ENCODE measurements around the gene FREM1. TPM values are rescaled to one million over a fixed set of nuclear protein-coding genes. Genes with fewer than 3 reads are reported as not detected.

The FREM1 gene
- total and polyA plus RNA-seq, 2 of the 13 experiments (the other 11 are each of a cell fraction or from before 2014, with no cell fraction given) = 64.3 to 202 TPM

DNA sequence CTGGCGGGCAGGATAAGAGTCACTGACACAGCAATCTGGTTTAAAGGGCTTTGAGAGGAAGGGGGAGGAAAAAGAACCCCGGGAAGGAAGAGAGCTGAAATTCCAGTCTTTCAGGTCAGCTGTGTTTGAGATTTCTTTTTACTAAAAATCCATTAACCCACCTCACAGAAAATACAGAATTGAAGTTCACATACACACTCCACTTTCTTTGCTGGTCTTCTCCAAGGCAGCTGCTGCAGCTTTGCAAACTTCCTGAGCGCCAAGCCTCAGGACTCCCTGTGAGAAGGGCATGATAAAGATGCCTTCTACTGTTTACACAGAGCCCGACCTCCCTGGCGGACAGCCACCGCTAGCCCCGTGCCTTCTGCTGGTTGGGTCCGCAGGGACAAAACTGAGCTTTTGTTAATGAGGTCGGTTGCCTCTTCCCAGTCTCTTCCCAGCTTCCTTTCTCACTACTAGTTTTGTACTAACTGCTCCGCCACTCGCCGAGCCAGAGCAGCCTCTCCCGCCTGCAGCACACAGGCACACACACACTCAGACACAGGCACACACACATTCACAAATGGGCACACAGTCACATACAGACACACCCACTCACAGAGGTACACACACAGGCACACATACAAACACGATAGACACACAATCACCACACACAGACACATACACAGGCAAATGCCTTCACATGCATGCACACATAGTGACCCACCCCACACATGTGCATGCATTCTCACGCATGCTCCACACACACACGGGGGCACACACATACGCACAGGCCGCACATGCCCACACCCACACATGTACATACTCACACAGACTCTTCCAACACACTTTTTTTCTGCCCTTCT, at the start of gene FREM1 (continued):
- TF ChIP-seq, protein P1, sequence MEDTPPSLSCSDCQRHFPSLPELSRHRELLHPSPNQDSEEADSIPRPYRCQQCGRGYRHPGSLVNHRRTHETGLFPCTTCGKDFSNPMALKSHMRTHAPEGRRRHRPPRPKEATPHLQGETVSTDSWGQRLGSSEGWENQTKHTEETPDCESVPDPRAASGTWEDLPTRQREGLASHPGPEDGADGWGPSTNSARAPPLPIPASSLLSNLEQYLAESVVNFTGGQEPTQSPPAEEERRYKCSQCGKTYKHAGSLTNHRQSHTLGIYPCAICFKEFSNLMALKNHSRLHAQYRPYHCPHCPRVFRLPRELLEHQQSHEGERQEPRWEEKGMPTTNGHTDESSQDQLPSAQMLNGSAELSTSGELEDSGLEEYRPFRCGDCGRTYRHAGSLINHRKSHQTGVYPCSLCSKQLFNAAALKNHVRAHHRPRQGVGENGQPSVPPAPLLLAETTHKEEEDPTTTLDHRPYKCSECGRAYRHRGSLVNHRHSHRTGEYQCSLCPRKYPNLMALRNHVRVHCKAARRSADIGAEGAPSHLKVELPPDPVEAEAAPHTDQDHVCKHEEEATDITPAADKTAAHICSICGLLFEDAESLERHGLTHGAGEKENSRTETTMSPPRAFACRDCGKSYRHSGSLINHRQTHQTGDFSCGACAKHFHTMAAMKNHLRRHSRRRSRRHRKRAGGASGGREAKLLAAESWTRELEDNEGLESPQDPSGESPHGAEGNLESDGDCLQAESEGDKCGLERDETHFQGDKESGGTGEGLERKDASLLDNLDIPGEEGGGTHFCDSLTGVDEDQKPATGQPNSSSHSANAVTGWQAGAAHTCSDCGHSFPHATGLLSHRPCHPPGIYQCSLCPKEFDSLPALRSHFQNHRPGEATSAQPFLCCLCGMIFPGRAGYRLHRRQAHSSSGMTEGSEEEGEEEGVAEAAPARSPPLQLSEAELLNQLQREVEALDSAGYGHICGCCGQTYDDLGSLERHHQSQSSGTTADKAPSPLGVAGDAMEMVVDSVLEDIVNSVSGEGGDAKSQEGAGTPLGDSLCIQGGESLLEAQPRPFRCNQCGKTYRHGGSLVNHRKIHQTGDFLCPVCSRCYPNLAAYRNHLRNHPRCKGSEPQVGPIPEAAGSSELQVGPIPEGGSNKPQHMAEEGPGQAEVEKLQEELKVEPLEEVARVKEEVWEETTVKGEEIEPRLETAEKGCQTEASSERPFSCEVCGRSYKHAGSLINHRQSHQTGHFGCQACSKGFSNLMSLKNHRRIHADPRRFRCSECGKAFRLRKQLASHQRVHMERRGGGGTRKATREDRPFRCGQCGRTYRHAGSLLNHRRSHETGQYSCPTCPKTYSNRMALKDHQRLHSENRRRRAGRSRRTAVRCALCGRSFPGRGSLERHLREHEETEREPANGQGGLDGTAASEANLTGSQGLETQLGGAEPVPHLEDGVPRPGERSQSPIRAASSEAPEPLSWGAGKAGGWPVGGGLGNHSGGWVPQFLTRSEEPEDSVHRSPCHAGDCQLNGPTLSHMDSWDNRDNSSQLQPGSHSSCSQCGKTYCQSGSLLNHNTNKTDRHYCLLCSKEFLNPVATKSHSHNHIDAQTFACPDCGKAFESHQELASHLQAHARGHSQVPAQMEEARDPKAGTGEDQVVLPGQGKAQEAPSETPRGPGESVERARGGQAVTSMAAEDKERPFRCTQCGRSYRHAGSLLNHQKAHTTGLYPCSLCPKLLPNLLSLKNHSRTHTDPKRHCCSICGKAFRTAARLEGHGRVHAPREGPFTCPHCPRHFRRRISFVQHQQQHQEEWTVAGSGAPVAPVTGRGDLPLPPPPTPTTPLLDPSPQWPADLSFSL (CRISPR knock-in tag; IDR thresholded peaks at IDR 0.05) = peak; percentile 94
- peak; percentile 51; the same call in 1 of the 2 replicates for TF ChIP-seq ZNF891 (CRISPR knock-in tag; IDR thresholded peaks at IDR 0.05)
- TF ChIP-seq CBFB (CRISPR knock-in tag; IDR thresholded peaks at IDR 0.05) = 0 out of 2 replicates have a peak, but pooled peaks have one; percentile 31
- TF ChIP-seq, protein P2, sequence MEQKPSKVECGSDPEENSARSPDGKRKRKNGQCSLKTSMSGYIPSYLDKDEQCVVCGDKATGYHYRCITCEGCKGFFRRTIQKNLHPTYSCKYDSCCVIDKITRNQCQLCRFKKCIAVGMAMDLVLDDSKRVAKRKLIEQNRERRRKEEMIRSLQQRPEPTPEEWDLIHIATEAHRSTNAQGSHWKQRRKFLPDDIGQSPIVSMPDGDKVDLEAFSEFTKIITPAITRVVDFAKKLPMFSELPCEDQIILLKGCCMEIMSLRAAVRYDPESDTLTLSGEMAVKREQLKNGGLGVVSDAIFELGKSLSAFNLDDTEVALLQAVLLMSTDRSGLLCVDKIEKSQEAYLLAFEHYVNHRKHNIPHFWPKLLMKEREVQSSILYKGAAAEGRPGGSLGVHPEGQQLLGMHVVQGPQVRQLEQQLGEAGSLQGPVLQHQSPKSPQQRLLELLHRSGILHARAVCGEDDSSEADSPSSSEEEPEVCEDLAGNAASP (CRISPR knock-in tag; IDR thresholded peaks at IDR 0.05; ENCODE audit: borderline replicate concordance) = 0 out of 2 replicates have a peak, but pooled peaks have one; percentile 22
- no peak for TF ChIP-seq FOXA1 (IDR thresholded peaks at IDR 0.05)
- TF ChIP-seq FOXA1 (CRISPR knock-in tag; IDR thresholded peaks at IDR 0.05) = peak; percentile 84
- TF ChIP-seq, protein P3, sequence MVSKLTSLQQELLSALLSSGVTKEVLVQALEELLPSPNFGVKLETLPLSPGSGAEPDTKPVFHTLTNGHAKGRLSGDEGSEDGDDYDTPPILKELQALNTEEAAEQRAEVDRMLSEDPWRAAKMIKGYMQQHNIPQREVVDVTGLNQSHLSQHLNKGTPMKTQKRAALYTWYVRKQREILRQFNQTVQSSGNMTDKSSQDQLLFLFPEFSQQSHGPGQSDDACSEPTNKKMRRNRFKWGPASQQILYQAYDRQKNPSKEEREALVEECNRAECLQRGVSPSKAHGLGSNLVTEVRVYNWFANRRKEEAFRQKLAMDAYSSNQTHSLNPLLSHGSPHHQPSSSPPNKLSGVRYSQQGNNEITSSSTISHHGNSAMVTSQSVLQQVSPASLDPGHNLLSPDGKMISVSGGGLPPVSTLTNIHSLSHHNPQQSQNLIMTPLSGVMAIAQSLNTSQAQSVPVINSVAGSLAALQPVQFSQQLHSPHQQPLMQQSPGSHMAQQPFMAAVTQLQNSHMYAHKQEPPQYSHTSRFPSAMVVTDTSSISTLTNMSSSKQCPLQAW (CRISPR knock-in tag; IDR thresholded peaks at IDR 0.05) = 0 out of 2 replicates have a peak, but pooled peaks have one; percentile 31
- TF ChIP-seq MIXL1 (CRISPR knock-in tag; IDR thresholded peaks at IDR 0.05) = no peak
- TF ChIP-seq, protein P4, sequence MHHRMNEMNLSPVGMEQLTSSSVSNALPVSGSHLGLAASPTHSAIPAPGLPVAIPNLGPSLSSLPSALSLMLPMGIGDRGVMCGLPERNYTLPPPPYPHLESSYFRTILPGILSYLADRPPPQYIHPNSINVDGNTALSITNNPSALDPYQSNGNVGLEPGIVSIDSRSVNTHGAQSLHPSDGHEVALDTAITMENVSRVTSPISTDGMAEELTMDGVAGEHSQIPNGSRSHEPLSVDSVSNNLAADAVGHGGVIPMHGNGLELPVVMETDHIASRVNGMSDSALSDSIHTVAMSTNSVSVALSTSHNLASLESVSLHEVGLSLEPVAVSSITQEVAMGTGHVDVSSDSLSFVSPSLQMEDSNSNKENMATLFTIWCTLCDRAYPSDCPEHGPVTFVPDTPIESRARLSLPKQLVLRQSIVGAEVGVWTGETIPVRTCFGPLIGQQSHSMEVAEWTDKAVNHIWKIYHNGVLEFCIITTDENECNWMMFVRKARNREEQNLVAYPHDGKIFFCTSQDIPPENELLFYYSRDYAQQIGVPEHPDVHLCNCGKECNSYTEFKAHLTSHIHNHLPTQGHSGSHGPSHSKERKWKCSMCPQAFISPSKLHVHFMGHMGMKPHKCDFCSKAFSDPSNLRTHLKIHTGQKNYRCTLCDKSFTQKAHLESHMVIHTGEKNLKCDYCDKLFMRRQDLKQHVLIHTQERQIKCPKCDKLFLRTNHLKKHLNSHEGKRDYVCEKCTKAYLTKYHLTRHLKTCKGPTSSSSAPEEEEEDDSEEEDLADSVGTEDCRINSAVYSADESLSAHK (CRISPR knock-in tag; IDR thresholded peaks at IDR 0.05; ENCODE audit: borderline replicate concordance) = no peak
- TF ChIP-seq, protein P5, sequence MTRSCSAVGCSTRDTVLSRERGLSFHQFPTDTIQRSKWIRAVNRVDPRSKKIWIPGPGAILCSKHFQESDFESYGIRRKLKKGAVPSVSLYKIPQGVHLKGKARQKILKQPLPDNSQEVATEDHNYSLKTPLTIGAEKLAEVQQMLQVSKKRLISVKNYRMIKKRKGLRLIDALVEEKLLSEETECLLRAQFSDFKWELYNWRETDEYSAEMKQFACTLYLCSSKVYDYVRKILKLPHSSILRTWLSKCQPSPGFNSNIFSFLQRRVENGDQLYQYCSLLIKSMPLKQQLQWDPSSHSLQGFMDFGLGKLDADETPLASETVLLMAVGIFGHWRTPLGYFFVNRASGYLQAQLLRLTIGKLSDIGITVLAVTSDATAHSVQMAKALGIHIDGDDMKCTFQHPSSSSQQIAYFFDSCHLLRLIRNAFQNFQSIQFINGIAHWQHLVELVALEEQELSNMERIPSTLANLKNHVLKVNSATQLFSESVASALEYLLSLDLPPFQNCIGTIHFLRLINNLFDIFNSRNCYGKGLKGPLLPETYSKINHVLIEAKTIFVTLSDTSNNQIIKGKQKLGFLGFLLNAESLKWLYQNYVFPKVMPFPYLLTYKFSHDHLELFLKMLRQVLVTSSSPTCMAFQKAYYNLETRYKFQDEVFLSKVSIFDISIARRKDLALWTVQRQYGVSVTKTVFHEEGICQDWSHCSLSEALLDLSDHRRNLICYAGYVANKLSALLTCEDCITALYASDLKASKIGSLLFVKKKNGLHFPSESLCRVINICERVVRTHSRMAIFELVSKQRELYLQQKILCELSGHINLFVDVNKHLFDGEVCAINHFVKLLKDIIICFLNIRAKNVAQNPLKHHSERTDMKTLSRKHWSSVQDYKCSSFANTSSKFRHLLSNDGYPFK (CRISPR knock-in tag; IDR thresholded peaks at IDR 0.05; ENCODE audit: borderline replicate concordance) = 0 out of 2 replicates have a peak, but pooled peaks have one; percentile 34
